GM12878 (cell line): ENCODE measurements around the gene LYG2. TPM values are rescaled to one million over a fixed set of nuclear protein-coding genes. Genes with fewer than 3 reads are reported as not detected.

Source experiments
- ATAC-seq: fragments of 200-7000 bp; cut with Tn5 transposase; 3 replicates; pipeline ENCODE4 v1.9.1; 2020; ENCODE audit warnings: mild to moderate bottlenecking, moderate library complexity
- BruUV-seq: library from RNA; stranded (reverse); fragments of 400-500 nt; replicated peaks from 2 replicates; lab custom pipeline; 2021; lab: Mats Ljungman, UMichigan
- CTCF ChIA-PET: fragments of 300-600 bp; sonication (Branson Sonifier 250); formaldehyde crosslinking; extraction: SDS; loops from one replicate; lab custom pipeline; 2021; ENCODE audit warnings: inconsistent platforms; lab: Yijun Ruan, JAX
- POLR2A ChIA-PET: fragments of 350-600 bp; formaldehyde crosslinking; extraction: SDS; loops from one replicate; lab custom pipeline; 2021; ENCODE audit warnings: inconsistent platforms; lab: Charles Lee
- RAD21 ChIA-PET: fragments of 300-600 bp; sonication (Branson Sonifier 250); formaldehyde crosslinking; loops from one replicate; lab custom pipeline; 2023; ENCODE audit warnings: antibody characterized with exemption; ENCODE audit not compliant: unreplicated experiment; lab: Charles Lee
- SMC1A ChIA-PET: fragments of 300-600 bp; sonication (Branson Sonifier 250); formaldehyde crosslinking; loops from one replicate; lab custom pipeline; 2023; ENCODE audit not compliant: unreplicated experiment, uncharacterized antibody; lab: Charles Lee
- DNase-seq: peaks from one replicate; pipeline ENCODE4 v3.0.0-alpha.2; 2011; ENCODE audit warnings: low read depth, low spot score
- FAIRE-seq: peaks from 3 replicates; lab custom pipeline; 2011; peaks lifted over from hg19 to GRCh38; lab: Jason Lieb, UNC
- H2AFZ ChIP-seq: 2 replicates; pipeline ENCODE4 v1.6.0; 2011; ENCODE audit warnings: low read depth, low read length, control low read depth; ENCODE audit not compliant: control insufficient read depth
- H3K27ac ChIP-seq: 2 replicates; pipeline ENCODE4 v1.5.1; 2011; ENCODE audit warnings: control low read depth; ENCODE audit not compliant: control insufficient read depth, insufficient read depth
- H3K27me3 ChIP-seq, 2 experiments: replicated peaks in 1 of 2; 2 replicates each; pipeline versions ENCODE4 v1.6.0 to v1.6.1; 2011; ENCODE audit warnings: low read length in 1 of 2; ENCODE audit not compliant: control insufficient read depth in 2 of 2, insufficient read depth in 2 of 2
- H3K36me3 ChIP-seq, 2 experiments: 2 replicates each; pipeline ENCODE4 v1.5.1; 2011; ENCODE audit warnings: low read length in 1 of 2; ENCODE audit not compliant: control insufficient read depth in 2 of 2, insufficient read depth in 2 of 2
- H3K4me1 ChIP-seq: 2 replicates; pipeline ENCODE4 v1.6.1; 2011; ENCODE audit warnings: mild to moderate bottlenecking, low read length, moderate library complexity, mixed read lengths; ENCODE audit not compliant: control insufficient read depth, insufficient read depth
- H3K4me2 ChIP-seq: 2 replicates; pipeline ENCODE4 v1.6.0; 2011; ENCODE audit warnings: control low read depth; ENCODE audit not compliant: control insufficient read depth, insufficient read depth
- H3K4me3 ChIP-seq: fragments of 200-600 bp; sonication (generic); 2 replicates; pipeline ENCODE4 v1.5.1; 2016
- H3K79me2 ChIP-seq: 2 replicates; pipeline ENCODE4 v1.6.0; 2011; ENCODE audit warnings: low read length; ENCODE audit not compliant: control insufficient read depth, insufficient read depth
- H3K9ac ChIP-seq: 2 replicates; pipeline ENCODE4 v1.8.0; 2011; ENCODE audit warnings: low read length, control low read depth, mixed read lengths; ENCODE audit not compliant: control insufficient read depth, insufficient read depth
- H3K9me3 ChIP-seq: replicated peaks from 3 replicates; pipeline ENCODE4 v1.5.1; 2011; ENCODE audit warnings: mild to moderate bottlenecking, low read length; ENCODE audit not compliant: control insufficient read depth, insufficient read depth
- H4K20me1 ChIP-seq: 2 replicates; pipeline ENCODE4 v1.6.0; 2011; ENCODE audit not compliant: control insufficient read depth, insufficient read depth
- CREB1 ChIP-seq: IDR thresholded peaks from 2 replicates; pipeline ENCODE4 v1.6.1; 2012; ENCODE audit warnings: low read depth, mild to moderate bottlenecking, inconsistent platforms
- RB1 ChIP-seq: fragments of 450-650 bp; formaldehyde crosslinking; IDR thresholded peaks from 2 replicates; pipeline ENCODE4 v1.6.1; 2017; ENCODE audit warnings: mild to moderate bottlenecking, borderline replicate concordance
- RELA ChIP-seq: fragments of 450-650 bp; IDR thresholded peaks from 2 replicates; pipeline ENCODE4 v1.8.0; 2014; ENCODE audit warnings: borderline replicate concordance; ENCODE audit not compliant: partially characterized antibody
- RUNX3 ChIP-seq: IDR thresholded peaks from 2 replicates; pipeline ENCODE4 v1.6.1; 2012; ENCODE audit warnings: low read length, inconsistent platforms
- SUPT20H ChIP-seq: IDR thresholded peaks from 2 replicates; pipeline ENCODE4 v1.6.1; 2011; ENCODE audit warnings: low read depth, mild to moderate bottlenecking, low read length, moderate library complexity, borderline replicate concordance; ENCODE audit not compliant: control insufficient read depth
- WGBS: methylation state at CpG from one replicate; pipeline ENCODE4 v1.1.6; 2016; ENCODE audit warnings: low lambda C conversion rate; ENCODE audit not compliant: insufficient replicate concordance, insufficient coverage; ENCODE audit errors: missing lambda C conversion rate; 5-methylcytosine and 5-hydroxymethylcytosine counted together
- in situ Hi-C: fragments of 300-500 bp; cut with MboI; formaldehyde crosslinking; loops from 9 replicates; pipeline ENCODE4 v1.14.3; 2018; ENCODE audit warnings: mixed read lengths
- intact Hi-C: fragments of 100-400 bp; cut with micrococcal nuclease; formaldehyde crosslinking; loops from one replicate; pipeline ENCODE4 v1.14.2; 2022; ENCODE audit not compliant: unreplicated experiment
- polyA plus RNA-seq, 11 experiments: library from polyadenylated mRNA; depleted of rRNA in 4 of 11; unstranded in 6 of 11; stranded (reverse) in 5 of 11; fragments of >200 nt; fragmentation: Nextera tagmentation in 4 of 11; fragmentation: Illumina TruSeq in 1 of 11; extraction: Ambion mirVana in 4 of 11; extraction: Trizol in 1 of 11; gene quantifications; 1 replicate in 1 of 11; 2 replicates in 10 of 11; pipeline versions ENCODE4 v1.2.1 to v1.2.3, GENCODE V29; 2011 to 2016; ENCODE audit warnings: inconsistent platforms in 2 of 11, missing spikeins in 2 of 11, low read depth in 1 of 11
- total RNA-seq, 4 experiments: library from RNA; depleted of rRNA in 3 of 4; stranded (reverse); fragments of >200 nt in 3 of 4; fragmentation: Illumina TruSeq in 1 of 4; extraction: Trizol in 1 of 4; gene quantifications; 2 replicates each; pipeline versions ENCODE4 v1.2.1 to v1.2.3, GENCODE V29; 2013 to 2021
- TF ChIP-seq, protein P1 (sequence below): IDR thresholded peaks from 2 replicates; pipeline ENCODE4 v1.6.1; 2011; ENCODE audit warnings: low read depth, mild to moderate bottlenecking, low read length, moderate library complexity, borderline replicate concordance; ENCODE audit errors: extremely low read depth
- TF ChIP-seq, protein P2 (sequence below): fragments of 450-650 bp; IDR thresholded peaks from 2 replicates; pipeline ENCODE4 v1.6.1; 2014; ENCODE audit warnings: mild to moderate bottlenecking

LYG2 gene
- total and polyA plus RNA-seq, 10 of the 15 experiments (the other 5 are each of a cell fraction or from before 2014, with no cell fraction given) = 0.11 to 0.95 (median 0.37) TPM; not detected in 6

DNA sequence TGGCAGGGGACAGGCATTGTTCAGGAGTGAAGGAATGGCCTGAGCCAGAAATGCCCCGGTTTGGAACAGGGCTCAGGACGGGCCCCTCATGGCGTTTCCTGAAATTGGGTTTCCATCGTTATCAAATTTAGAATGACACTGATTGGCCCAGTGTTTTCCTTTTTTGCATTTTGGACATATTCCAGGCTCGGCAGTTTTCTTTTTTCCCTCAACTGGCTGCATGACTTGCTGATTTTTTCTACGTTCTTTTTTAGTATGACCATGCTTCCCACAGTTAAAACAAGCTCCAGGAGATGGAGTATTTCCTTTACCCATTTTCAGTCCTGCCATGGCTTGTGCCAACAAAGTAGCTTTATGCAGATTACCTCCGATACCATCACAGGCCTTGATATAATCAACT lies 20.4 kb upstream of the LYG2 start (continued):
- TF ChIP-seq, protein P1, sequence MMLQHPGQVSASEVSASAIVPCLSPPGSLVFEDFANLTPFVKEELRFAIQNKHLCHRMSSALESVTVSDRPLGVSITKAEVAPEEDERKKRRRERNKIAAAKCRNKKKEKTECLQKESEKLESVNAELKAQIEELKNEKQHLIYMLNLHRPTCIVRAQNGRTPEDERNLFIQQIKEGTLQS = no peak
- TF ChIP-seq RUNX3 = no peak
- TF ChIP-seq RELA = no peak
- TF ChIP-seq RB1 = no peak

DNA sequence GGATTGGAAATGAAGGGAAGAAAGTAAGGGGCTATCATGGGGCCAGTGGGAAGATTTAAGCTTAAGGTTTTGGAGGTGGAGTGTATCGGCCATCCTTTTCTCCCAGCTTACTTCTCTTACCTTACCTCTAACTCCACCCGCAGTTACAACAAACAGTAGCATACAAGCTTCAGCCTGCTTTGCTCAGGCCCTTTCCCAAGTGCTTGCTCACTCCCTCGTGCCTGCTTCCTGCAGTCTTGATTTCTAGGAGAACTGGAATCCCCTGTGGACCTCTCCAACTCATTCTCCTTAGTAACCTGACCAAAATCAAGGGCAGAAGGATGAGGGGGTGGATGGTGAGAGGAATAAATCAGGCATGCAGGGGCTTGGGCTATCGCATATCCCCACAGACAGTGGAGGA lies 5.8 kb upstream of the LYG2 start:
- WGBS = 73% methylated on average over 4 of the region's 4 CpGs
- no peak for DNase-seq
- no peak overlapping the region for H3K9ac ChIP-seq
- H3K4me3 ChIP-seq = no peak overlapping the region
- RAD21 ChIA-PET = no interaction called here
- POLR2A ChIA-PET = no interaction called here
- no peak for FAIRE-seq
- H3K4me1 ChIP-seq = no peaks in the 10 kb centered on the region
- no peaks in the 10 kb centered on the region for H4K20me1 ChIP-seq
- H3K36me3 ChIP-seq = no peaks in the 10 kb centered on the region
- no peaks in the 10 kb centered on the region for H3K79me2 ChIP-seq
- CTCF ChIA-PET = no interaction called here
- no peaks in the 10 kb centered on the region for H3K27me3 ChIP-seq
- SMC1A ChIA-PET = no interaction called here
- no peak overlapping the region for H3K27ac ChIP-seq
- no peaks in the 10 kb centered on the region for H3K9me3 ChIP-seq
- in situ Hi-C loops (no loop called here), intact Hi-C loops (no loop called here)
- BruUV-seq = no TSS peak
- no peak overlapping the region for H3K4me2 ChIP-seq
- no peak overlapping the region for H2AFZ ChIP-seq
- TF ChIP-seq, protein P2, sequence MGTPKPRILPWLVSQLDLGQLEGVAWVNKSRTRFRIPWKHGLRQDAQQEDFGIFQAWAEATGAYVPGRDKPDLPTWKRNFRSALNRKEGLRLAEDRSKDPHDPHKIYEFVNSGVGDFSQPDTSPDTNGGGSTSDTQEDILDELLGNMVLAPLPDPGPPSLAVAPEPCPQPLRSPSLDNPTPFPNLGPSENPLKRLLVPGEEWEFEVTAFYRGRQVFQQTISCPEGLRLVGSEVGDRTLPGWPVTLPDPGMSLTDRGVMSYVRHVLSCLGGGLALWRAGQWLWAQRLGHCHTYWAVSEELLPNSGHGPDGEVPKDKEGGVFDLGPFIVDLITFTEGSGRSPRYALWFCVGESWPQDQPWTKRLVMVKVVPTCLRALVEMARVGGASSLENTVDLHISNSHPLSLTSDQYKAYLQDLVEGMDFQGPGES = no peak
- no peak for TF ChIP-seq CREB1
- TF ChIP-seq SUPT20H = no peak
- ATAC-seq = no peak
